ENCODE results near the gene PANX2.

- TF ChIP-seq, protein P1, sequence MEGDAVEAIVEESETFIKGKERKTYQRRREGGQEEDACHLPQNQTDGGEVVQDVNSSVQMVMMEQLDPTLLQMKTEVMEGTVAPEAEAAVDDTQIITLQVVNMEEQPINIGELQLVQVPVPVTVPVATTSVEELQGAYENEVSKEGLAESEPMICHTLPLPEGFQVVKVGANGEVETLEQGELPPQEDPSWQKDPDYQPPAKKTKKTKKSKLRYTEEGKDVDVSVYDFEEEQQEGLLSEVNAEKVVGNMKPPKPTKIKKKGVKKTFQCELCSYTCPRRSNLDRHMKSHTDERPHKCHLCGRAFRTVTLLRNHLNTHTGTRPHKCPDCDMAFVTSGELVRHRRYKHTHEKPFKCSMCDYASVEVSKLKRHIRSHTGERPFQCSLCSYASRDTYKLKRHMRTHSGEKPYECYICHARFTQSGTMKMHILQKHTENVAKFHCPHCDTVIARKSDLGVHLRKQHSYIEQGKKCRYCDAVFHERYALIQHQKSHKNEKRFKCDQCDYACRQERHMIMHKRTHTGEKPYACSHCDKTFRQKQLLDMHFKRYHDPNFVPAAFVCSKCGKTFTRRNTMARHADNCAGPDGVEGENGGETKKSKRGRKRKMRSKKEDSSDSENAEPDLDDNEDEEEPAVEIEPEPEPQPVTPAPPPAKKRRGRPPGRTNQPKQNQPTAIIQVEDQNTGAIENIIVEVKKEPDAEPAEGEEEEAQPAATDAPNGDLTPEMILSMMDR (IDR thresholded peaks at IDR 0.05): no peak
- TF ChIP-seq POLR2AphosphoS5 (IDR thresholded peaks at IDR 0.05) (no peak), POLR2A (IDR thresholded peaks at IDR 0.05) (no peak)
These were observed 47.4 kb upstream of the PANX2 start for GRCh38 chr22:50123119-50123518.

Measured in sigmoid colon (tissue), 4 donors.